ENCODE measurements around the gene CHD2. TPM values are rescaled to one million over a fixed set of nuclear protein-coding genes. Genes with fewer than 3 reads are reported as not detected.

CHD2 gene
- total and polyA plus RNA-seq, 4 donors: 39.4 to 547 (median 76.3) TPM

- no peak for TF ChIP-seq CTCF (IDR thresholded peaks at IDR 0.05; ENCODE audit: control extremely low read depth, extremely low read depth)
- Histone ChIP-seq H3K27me3 (ENCODE audit: control insufficient read depth in 3 of 3, insufficient read depth in 3 of 3, low read length in 2 of 3) (no peaks in the 10 kb centered on the region), H3K4me1 (ENCODE audit: control insufficient read depth in 5 of 5, insufficient read depth in 5 of 5, low read length in 5 of 5) (peaks cover 0 to 47% (median 3%) of the 10 kb centered on the region in 5 donors), H3K4me3 (peak overlapping the region; percentile 99), H3K27ac (ENCODE audit: low read depth in 1 of 2, low read length in 1 of 2) (peak overlapping the region; percentile 100), H3K9ac (ENCODE audit: insufficient read depth in 1 of 2, low read length in 2 of 2) (peak overlapping the region; percentile 100), H3K9me3 (ENCODE audit: control insufficient read depth in 4 of 4, insufficient read depth in 3 of 4, low read length in 3 of 4) (no peaks in the 10 kb centered on the region), H3K36me3 (ENCODE audit: control insufficient read depth in 4 of 4, insufficient read depth in 4 of 4, low read length in 4 of 4) (peaks cover 0 to 26% (median 10%) of the 10 kb centered on the region in 4 donors)
- DNase-seq (peak in 2 of 3 donors; percentile 68 to 85), ATAC-seq (ENCODE audit: insufficient read depth, low FRiP score) (no peak)
- 0% methylated on average over 12 of the region's 12 CpGs for WGBS, 2 donors
Measured at GRCh38 chr15:92883876-92884435, 16.2 kb upstream of the CHD2 start.

- ATAC-seq (ENCODE audit: insufficient read depth, low FRiP score): no peak
- peaks cover 0 to 31% (median 11%) of the 10 kb centered on the region in 4 donors for H3K36me3 ChIP-seq (ENCODE audit: control insufficient read depth in 4 of 4, insufficient read depth in 4 of 4, low read length in 4 of 4)
- TF ChIP-seq CTCF (IDR thresholded peaks at IDR 0.05; ENCODE audit: control extremely low read depth, extremely low read depth): no peak
- H3K27me3 ChIP-seq (ENCODE audit: control insufficient read depth in 3 of 3, insufficient read depth in 3 of 3, low read length in 2 of 3): no peaks in the 10 kb centered on the region
- 0 to 2% methylated on average over 6 of the region's 6 CpGs for WGBS, 2 donors
- peaks cover 0 to 47% (median 3%) of the 10 kb centered on the region in 5 donors for H3K4me1 ChIP-seq (ENCODE audit: control insufficient read depth in 5 of 5, insufficient read depth in 5 of 5, low read length in 5 of 5)
- H3K9me3 ChIP-seq (ENCODE audit: control insufficient read depth in 4 of 4, insufficient read depth in 3 of 4, low read length in 3 of 4): no peaks in the 10 kb centered on the region
- H3K27ac ChIP-seq (ENCODE audit: low read depth in 1 of 2, low read length in 1 of 2): peak overlapping the region in 1 of 2 donors; percentile 100
- no peak overlapping the region for H3K4me3 ChIP-seq
- peak in 2 of 3 donors; percentile 78 to 81 for DNase-seq
- H3K9ac ChIP-seq (ENCODE audit: insufficient read depth in 1 of 2, low read length in 2 of 2): peak overlapping the region; percentile 100
Measured at GRCh38 chr15:92884436-92885223, 15.5 kb upstream of the CHD2 start.

GRCh38 chr15:92885224-92886041, 14.7 kb upstream of the CHD2 start:
- Histone ChIP-seq H3K4me1 (ENCODE audit: control insufficient read depth in 5 of 5, insufficient read depth in 5 of 5, low read length in 5 of 5) (peaks cover 0 to 47% (median 5%) of the 10 kb centered on the region in 5 donors), H3K27ac (ENCODE audit: low read depth in 1 of 2, low read length in 1 of 2) (no peak overlapping the region)

More at GRCh38 chr15:92885224-92886041, 14.7 kb upstream of the CHD2 start:
- Histone ChIP-seq H3K9ac (ENCODE audit: insufficient read depth in 1 of 2, low read length in 2 of 2) (peak overlapping the region; percentile 100), H3K9me3 (ENCODE audit: control insufficient read depth in 4 of 4, insufficient read depth in 3 of 4, low read length in 3 of 4) (no peaks in the 10 kb centered on the region), H3K4me3 (no peak overlapping the region), H3K36me3 (ENCODE audit: control insufficient read depth in 4 of 4, insufficient read depth in 4 of 4, low read length in 4 of 4) (peaks cover 0 to 36% (median 14%) of the 10 kb centered on the region in 4 donors), H3K27me3 (ENCODE audit: control insufficient read depth in 3 of 3, insufficient read depth in 3 of 3, low read length in 2 of 3) (no peaks in the 10 kb centered on the region)
- no peak for ATAC-seq (ENCODE audit: insufficient read depth, low FRiP score)
- peak in 2 of 3 donors; percentile 70 to 75 for DNase-seq
- TF ChIP-seq CTCF (IDR thresholded peaks at IDR 0.05; ENCODE audit: control extremely low read depth, extremely low read depth): no peak
- WGBS, 2 donors: 7 to 15% methylated on average over 3 of the region's 3 CpGs
